ENCODE results near the gene HOXA13.

Gene HOXA13

GRCh38 chr7:27212497-27213432 is 12.9 kb upstream of the HOXA13 start:
- no peaks in the 10 kb centered on the region for H3K36me3 ChIP-seq (ENCODE audit: control insufficient read depth in 1 of 2, insufficient read depth in 2 of 2, low read length in 2 of 2)
- peaks cover 65% of the 10 kb centered on the region for H3K27me3 ChIP-seq (ENCODE audit: low read depth, low read length)
- peaks cover 3 to 18% of the 10 kb centered on the region in 2 donors for H3K4me1 ChIP-seq (ENCODE audit: control insufficient read depth in 1 of 2, insufficient read depth in 2 of 2, low read length in 2 of 2)
- H3K9me3 ChIP-seq (ENCODE audit: control insufficient read depth in 1 of 2, low read length in 2 of 2) = no peaks in the 10 kb centered on the region
- H3K27ac ChIP-seq (ENCODE audit: low read length) = no peak overlapping the region
- peak overlapping the region in 1 of 2 donors; percentile 32 for H3K4me3 ChIP-seq (ENCODE audit: low read depth in 1 of 2, low read length in 2 of 2)

DNA sequence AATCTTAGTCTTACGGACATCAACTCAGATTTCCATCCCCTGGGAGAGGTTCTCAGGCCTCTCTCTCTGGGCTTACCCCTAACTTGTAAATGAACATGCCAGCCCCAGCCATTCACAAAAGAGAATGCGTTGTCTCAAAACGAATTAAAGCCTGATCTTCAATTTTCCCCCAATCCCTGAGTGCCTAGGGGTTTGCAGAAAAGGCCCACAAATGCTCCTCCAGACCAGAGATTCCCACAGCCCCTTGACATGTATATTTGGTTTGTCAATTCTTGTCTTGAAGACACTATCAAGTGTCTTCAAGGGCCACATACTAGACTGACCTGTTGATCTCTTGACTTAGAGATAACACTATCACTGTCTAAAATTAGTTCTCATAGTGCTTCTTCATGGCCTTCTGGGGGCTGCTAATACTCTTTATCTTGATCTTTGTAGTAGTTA is 11.9 kb upstream of the HOXA13 start:
- H3K4me3 ChIP-seq (ENCODE audit: low read depth in 1 of 2, low read length in 2 of 2) = no peak overlapping the region
- H3K27ac ChIP-seq (ENCODE audit: low read length) = no peak overlapping the region
- H3K4me1 ChIP-seq (ENCODE audit: control insufficient read depth in 1 of 2, insufficient read depth in 2 of 2, low read length in 2 of 2) = peaks cover 3 to 18% of the 10 kb centered on the region in 2 donors
- H3K27me3 ChIP-seq (ENCODE audit: low read depth, low read length) = peaks cover 74% of the 10 kb centered on the region
- no peaks in the 10 kb centered on the region for H3K9me3 ChIP-seq (ENCODE audit: control insufficient read depth in 1 of 2, low read length in 2 of 2)
- no peaks in the 10 kb centered on the region for H3K36me3 ChIP-seq (ENCODE audit: control insufficient read depth in 1 of 2, insufficient read depth in 2 of 2, low read length in 2 of 2)

GRCh38 chr7:27211084-27211446 is 11.2 kb upstream of the HOXA13 start:
- Histone ChIP-seq H3K27ac (ENCODE audit: low read length) (no peak overlapping the region), H3K36me3 (ENCODE audit: control insufficient read depth in 1 of 2, insufficient read depth in 2 of 2, low read length in 2 of 2) (no peaks in the 10 kb centered on the region), H3K4me1 (ENCODE audit: control insufficient read depth in 1 of 2, insufficient read depth in 2 of 2, low read length in 2 of 2) (peaks cover 3 to 18% of the 10 kb centered on the region in 2 donors), H3K9me3 (ENCODE audit: control insufficient read depth in 1 of 2, low read length in 2 of 2) (no peaks in the 10 kb centered on the region), H3K27me3 (ENCODE audit: low read depth, low read length) (peaks cover 82% of the 10 kb centered on the region), H3K4me3 (ENCODE audit: low read depth in 1 of 2, low read length in 2 of 2) (peak overlapping the region; percentile 45 to 50)

GRCh38 chr7:27210441-27211083 is 10.7 kb upstream of the HOXA13 start:
- H3K9me3 ChIP-seq (ENCODE audit: control insufficient read depth in 1 of 2, low read length in 2 of 2) = no peaks in the 10 kb centered on the region
- H3K36me3 ChIP-seq (ENCODE audit: control insufficient read depth in 1 of 2, insufficient read depth in 2 of 2, low read length in 2 of 2) = no peaks in the 10 kb centered on the region
- H3K27ac ChIP-seq (ENCODE audit: low read length) = no peak overlapping the region
- H3K4me3 ChIP-seq (ENCODE audit: low read depth in 1 of 2, low read length in 2 of 2) = peak overlapping the region; percentile 45 to 50
- H3K27me3 ChIP-seq (ENCODE audit: low read depth, low read length) = peaks cover 87% of the 10 kb centered on the region
- peaks cover 3 to 18% of the 10 kb centered on the region in 2 donors for H3K4me1 ChIP-seq (ENCODE audit: control insufficient read depth in 1 of 2, insufficient read depth in 2 of 2, low read length in 2 of 2)

- Histone ChIP-seq H3K4me3 (ENCODE audit: low read depth in 1 of 2, low read length in 2 of 2) (peak overlapping the region in 1 of 2 donors; percentile 50), H3K9me3 (ENCODE audit: control insufficient read depth in 1 of 2, low read length in 2 of 2) (no peaks in the 10 kb centered on the region), H3K36me3 (ENCODE audit: control insufficient read depth in 1 of 2, insufficient read depth in 2 of 2, low read length in 2 of 2) (no peaks in the 10 kb centered on the region), H3K4me1 (ENCODE audit: control insufficient read depth in 1 of 2, insufficient read depth in 2 of 2, low read length in 2 of 2) (peaks cover 3 to 23% of the 10 kb centered on the region in 2 donors), H3K27ac (ENCODE audit: low read length) (no peak overlapping the region), H3K27me3 (ENCODE audit: low read depth, low read length) (peaks cover 92% of the 10 kb centered on the region)
Measured at GRCh38 chr7:27209933-27210440, 10.1 kb upstream of the HOXA13 start.

DNA sequence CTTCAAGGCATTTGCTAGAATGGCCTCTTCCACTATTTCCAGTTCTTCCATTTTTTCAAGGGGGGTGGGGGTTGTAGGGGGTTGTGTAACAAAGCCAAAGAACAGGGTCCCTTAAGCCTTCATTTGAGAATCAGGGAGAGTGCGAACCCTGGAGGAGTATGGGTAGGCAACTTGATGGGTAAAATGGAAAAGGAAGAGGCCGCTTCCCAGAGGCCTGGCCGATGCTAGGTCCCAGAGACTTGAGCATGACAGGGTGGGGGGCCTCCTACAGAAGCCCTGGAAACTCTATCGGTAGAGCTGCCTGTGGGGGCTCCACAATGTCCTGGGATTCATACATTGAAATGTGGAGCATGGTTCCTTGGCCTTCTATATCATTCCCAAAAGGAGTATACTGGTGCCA is 9.1 kb upstream of the HOXA13 start:
- Histone ChIP-seq H3K27ac (ENCODE audit: low read length) (no peak overlapping the region), H3K36me3 (ENCODE audit: control insufficient read depth in 1 of 2, insufficient read depth in 2 of 2, low read length in 2 of 2) (no peaks in the 10 kb centered on the region), H3K9me3 (ENCODE audit: control insufficient read depth in 1 of 2, low read length in 2 of 2) (peaks cover 0 to 3% of the 10 kb centered on the region in 2 donors), H3K27me3 (ENCODE audit: low read depth, low read length) (peaks cover 96% of the 10 kb centered on the region), H3K4me1 (ENCODE audit: control insufficient read depth in 1 of 2, insufficient read depth in 2 of 2, low read length in 2 of 2) (peaks cover 3 to 29% of the 10 kb centered on the region in 2 donors), H3K4me3 (ENCODE audit: low read depth in 1 of 2, low read length in 2 of 2) (no peak overlapping the region)

DNA sequence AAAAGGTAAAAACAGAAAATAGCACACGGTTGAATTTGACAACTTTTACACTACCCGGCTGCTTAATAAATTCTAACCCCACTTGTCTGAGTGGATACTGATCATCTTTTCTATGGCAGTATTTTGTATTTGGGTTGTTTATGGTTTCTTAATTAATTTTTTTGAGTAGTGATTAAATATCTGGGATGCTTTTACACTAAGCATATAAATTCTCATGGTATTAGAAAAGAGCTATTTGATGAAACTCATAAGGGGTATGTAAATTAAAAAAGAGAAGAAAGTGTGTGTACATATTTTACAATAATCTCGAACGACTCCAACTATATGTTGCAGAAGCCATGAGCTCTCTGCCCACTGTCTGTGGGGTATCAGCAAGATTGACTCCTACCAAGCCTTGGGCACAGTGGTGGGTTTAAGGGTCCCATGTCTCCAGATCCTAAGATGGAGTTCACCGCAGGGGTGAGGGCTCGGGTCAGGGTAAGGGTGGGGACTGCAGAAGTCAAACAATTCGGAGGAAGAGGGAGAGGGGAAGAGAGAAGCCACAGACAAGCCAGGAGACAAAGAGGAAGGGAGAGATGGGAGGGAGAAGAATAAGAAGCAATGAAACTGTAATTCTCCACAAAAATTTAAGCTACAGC is 7.6 kb upstream of the HOXA13 start:
- Histone ChIP-seq H3K36me3 (ENCODE audit: control insufficient read depth in 1 of 2, insufficient read depth in 2 of 2, low read length in 2 of 2) (no peaks in the 10 kb centered on the region), H3K27me3 (ENCODE audit: low read depth, low read length) (peaks cover 95% of the 10 kb centered on the region), H3K4me3 (ENCODE audit: low read depth in 1 of 2, low read length in 2 of 2) (no peak overlapping the region), H3K9me3 (ENCODE audit: control insufficient read depth in 1 of 2, low read length in 2 of 2) (peaks cover 0 to 3% of the 10 kb centered on the region in 2 donors), H3K27ac (ENCODE audit: low read length) (no peak overlapping the region), H3K4me1 (ENCODE audit: control insufficient read depth in 1 of 2, insufficient read depth in 2 of 2, low read length in 2 of 2) (peaks cover 3 to 17% of the 10 kb centered on the region in 2 donors)

- H3K27ac ChIP-seq (ENCODE audit: low read length) = no peak overlapping the region
- peaks cover 94% of the 10 kb centered on the region for H3K27me3 ChIP-seq (ENCODE audit: low read depth, low read length)
Measured at GRCh38 chr7:27205325-27206280, 5.7 kb upstream of the HOXA13 start.

GRCh38 chr7:27204851-27205322 is 5.0 kb upstream of the HOXA13 start:
- Histone ChIP-seq H3K36me3 (ENCODE audit: control insufficient read depth in 1 of 2, insufficient read depth in 2 of 2, low read length in 2 of 2) (no peaks in the 10 kb centered on the region), H3K4me1 (ENCODE audit: control insufficient read depth in 1 of 2, insufficient read depth in 2 of 2, low read length in 2 of 2) (peaks cover 0 to 28% of the 10 kb centered on the region in 2 donors), H3K9me3 (ENCODE audit: control insufficient read depth in 1 of 2, low read length in 2 of 2) (peaks cover 0 to 3% of the 10 kb centered on the region in 2 donors), H3K27ac (ENCODE audit: low read length) (no peak overlapping the region), H3K4me3 (ENCODE audit: low read depth in 1 of 2, low read length in 2 of 2) (peak overlapping the region in 1 of 2 donors; percentile 12), H3K27me3 (ENCODE audit: low read depth, low read length) (peaks cover 91% of the 10 kb centered on the region)

More at GRCh38 chr7:27205325-27206280, 5.7 kb upstream of the HOXA13 start:
- peaks cover 2 to 25% of the 10 kb centered on the region in 2 donors for H3K4me1 ChIP-seq (ENCODE audit: control insufficient read depth in 1 of 2, insufficient read depth in 2 of 2, low read length in 2 of 2)
- peaks cover 0 to 3% of the 10 kb centered on the region in 2 donors for H3K9me3 ChIP-seq (ENCODE audit: control insufficient read depth in 1 of 2, low read length in 2 of 2)
- peak overlapping the region in 1 of 2 donors; percentile 12 for H3K4me3 ChIP-seq (ENCODE audit: low read depth in 1 of 2, low read length in 2 of 2)
- H3K36me3 ChIP-seq (ENCODE audit: control insufficient read depth in 1 of 2, insufficient read depth in 2 of 2, low read length in 2 of 2) = no peaks in the 10 kb centered on the region

GRCh38 chr7:27203964-27204594 is 4.2 kb upstream of the HOXA13 start:
- no peak overlapping the region for H3K4me3 ChIP-seq (ENCODE audit: low read depth in 1 of 2, low read length in 2 of 2)
- peaks cover 90% of the 10 kb centered on the region for H3K27me3 ChIP-seq (ENCODE audit: low read depth, low read length)
- H3K4me1 ChIP-seq (ENCODE audit: control insufficient read depth in 1 of 2, insufficient read depth in 2 of 2, low read length in 2 of 2) = peaks cover 0 to 32% of the 10 kb centered on the region in 2 donors
- no peaks in the 10 kb centered on the region for H3K36me3 ChIP-seq (ENCODE audit: control insufficient read depth in 1 of 2, insufficient read depth in 2 of 2, low read length in 2 of 2)
- H3K27ac ChIP-seq (ENCODE audit: low read length) = no peak overlapping the region
- H3K9me3 ChIP-seq (ENCODE audit: control insufficient read depth in 1 of 2, low read length in 2 of 2) = peaks cover 0 to 3% of the 10 kb centered on the region in 2 donors

All from muscle layer of duodenum (tissue), 2 donors.